AG04450 (cell line): ENCODE results near the gene VSTM4. TPM values are rescaled to one million over a fixed set of nuclear protein-coding genes. Genes with fewer than 3 reads are reported as not detected.

Experiments used
- CTCF ChIA-PET: fragments of 300-600, 350-600 bp; formaldehyde crosslinking; extraction: SDS; loops from one replicate; lab custom pipeline; 2022; ENCODE audit warnings: antibody characterized with exemption, inconsistent platforms; lab: Charles Lee
- POLR2A ChIA-PET: fragments of 350-600 bp; formaldehyde crosslinking; extraction: SDS; loops from one replicate; lab custom pipeline; 2021; ENCODE audit warnings: antibody characterized with exemption, inconsistent platforms; lab: Yijun Ruan, JAX
- DNase-seq: peaks from one replicate; pipeline ENCODE4 v3.0.0-alpha.2; 2011; ENCODE audit warnings: low read depth, low spot score
- H3K27ac ChIP-seq: one replicate; pipeline ENCODE4 v1.5.1; 2012; ENCODE audit warnings: low read depth, low read length, control low read depth
- H3K27me3 ChIP-seq: one replicate; pipeline ENCODE4 v1.6.0; 2012; ENCODE audit warnings: low read length; ENCODE audit not compliant: control insufficient read depth, insufficient read depth
- H3K4me3 ChIP-seq: 2 replicates; pipeline ENCODE4 v1.5.1; 2011; ENCODE audit warnings: mild to moderate bottlenecking, low read depth, low read length, control low read depth
- H3K9me3 ChIP-seq: 2 replicates; pipeline ENCODE4 v1.5.1; 2012; ENCODE audit warnings: low read length; ENCODE audit not compliant: control insufficient read depth, insufficient read depth
- polyA plus RNA-seq: library from polyadenylated mRNA; depleted of rRNA; stranded (reverse); fragments of >200 nt; gene quantifications from 2 replicates; pipeline ENCODE4 v1.2.3, GENCODE V29; 2011
- TF ChIP-seq, protein P1 (sequence below): IDR thresholded peaks from 2 replicates; pipeline ENCODE4 v1.5.1; 2011; ENCODE audit warnings: low read depth, low read length, control low read depth, inconsistent platforms

The VSTM4 gene
- polyA plus RNA-seq, 1 experiment = 3.6 TPM

DNA sequence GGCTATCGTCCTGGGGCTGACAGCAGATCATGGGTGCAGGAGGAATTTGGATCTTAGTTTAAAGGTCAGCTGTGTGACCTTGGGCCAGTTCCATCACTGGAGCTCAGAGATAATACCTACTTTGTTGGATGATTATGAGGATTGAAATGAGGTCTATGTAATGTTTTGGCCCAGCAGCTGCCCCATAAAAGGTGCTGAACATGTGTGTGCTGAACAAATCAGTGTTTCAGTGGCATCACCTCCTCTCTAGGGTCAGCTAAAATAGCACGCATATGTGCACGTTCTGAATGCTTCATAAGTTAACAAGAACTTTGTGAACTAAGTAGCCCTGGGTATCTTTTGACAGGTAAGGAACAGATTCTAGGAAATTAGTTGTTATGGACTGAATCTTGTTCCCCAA, 90.8 kb downstream of the VSTM4 start:
- Histone ChIP-seq H3K9me3 (no peaks in the 10 kb centered on the region), H3K4me3 (no peak overlapping the region), H3K27ac (no peak overlapping the region), H3K27me3 (no peaks in the 10 kb centered on the region)
- POLR2A ChIA-PET = interaction anchor here (1.2 kb wide), 1 partner anchor 86 kb away, joined by 4 read pairs; no protein-coding TSS in a partner anchor
- DNase-seq = no peak
- TF ChIP-seq, protein P1, sequence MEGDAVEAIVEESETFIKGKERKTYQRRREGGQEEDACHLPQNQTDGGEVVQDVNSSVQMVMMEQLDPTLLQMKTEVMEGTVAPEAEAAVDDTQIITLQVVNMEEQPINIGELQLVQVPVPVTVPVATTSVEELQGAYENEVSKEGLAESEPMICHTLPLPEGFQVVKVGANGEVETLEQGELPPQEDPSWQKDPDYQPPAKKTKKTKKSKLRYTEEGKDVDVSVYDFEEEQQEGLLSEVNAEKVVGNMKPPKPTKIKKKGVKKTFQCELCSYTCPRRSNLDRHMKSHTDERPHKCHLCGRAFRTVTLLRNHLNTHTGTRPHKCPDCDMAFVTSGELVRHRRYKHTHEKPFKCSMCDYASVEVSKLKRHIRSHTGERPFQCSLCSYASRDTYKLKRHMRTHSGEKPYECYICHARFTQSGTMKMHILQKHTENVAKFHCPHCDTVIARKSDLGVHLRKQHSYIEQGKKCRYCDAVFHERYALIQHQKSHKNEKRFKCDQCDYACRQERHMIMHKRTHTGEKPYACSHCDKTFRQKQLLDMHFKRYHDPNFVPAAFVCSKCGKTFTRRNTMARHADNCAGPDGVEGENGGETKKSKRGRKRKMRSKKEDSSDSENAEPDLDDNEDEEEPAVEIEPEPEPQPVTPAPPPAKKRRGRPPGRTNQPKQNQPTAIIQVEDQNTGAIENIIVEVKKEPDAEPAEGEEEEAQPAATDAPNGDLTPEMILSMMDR = no peak
- CTCF ChIA-PET = interaction anchor here (1.5 kb wide), 1 partner anchor 11 kb away, joined by 4 read pairs; no protein-coding TSS in a partner anchor

DNA sequence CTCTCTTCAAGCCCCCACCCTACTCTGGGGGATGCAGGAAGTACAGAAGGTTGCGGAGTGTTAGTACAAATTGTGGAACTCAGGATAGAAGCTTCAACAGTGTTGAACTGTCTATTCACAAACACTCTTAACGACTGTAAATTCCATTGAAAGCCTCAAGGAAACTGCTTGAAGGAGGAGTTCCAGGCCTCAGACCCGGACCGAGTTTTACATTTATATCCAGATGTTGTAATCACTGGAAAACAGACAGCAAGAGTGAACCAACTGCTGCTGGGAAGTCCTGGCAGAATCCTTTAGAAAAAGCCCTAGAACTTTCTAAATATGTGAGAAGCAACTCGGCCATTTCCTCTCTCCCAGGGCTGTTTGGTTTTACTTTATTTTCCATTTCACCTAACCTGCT, 91.6 kb downstream of the VSTM4 start:
- ChIA-PET CTCF (interaction anchor here (1.5 to 1.8 kb wide), 2 partner anchors 11 to 367 kb away, joined by 4 read pairs; no protein-coding TSS in a partner anchor), POLR2A (interaction anchor here (1.2 kb wide), 1 partner anchor 86 kb away, joined by 4 read pairs; no protein-coding TSS in a partner anchor)
- Histone ChIP-seq H3K4me3 (no peak overlapping the region), H3K27me3 (no peaks in the 10 kb centered on the region), H3K27ac (no peak overlapping the region), H3K9me3 (no peaks in the 10 kb centered on the region)
- peak; percentile 2 for DNase-seq
- TF ChIP-seq, protein P1 = no peak

DNA sequence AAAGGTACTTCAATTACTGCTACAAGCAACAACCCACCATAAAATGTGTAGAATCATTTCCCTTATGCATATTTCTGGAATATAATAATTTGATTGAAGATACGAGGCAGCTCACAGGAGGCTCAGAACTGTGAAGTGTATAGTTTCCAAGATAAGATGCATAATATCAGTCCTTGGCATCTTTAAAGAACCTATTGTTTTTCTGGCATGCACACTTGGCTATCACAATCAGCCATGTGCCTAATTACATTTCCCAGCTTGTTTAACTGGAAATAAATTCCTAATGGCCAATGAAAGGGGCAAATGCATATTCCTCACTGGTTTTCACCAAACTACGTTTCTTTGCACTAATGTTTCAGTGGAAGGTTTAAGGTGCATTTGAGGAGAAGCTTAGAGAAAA, 92.3 kb downstream of the VSTM4 start:
- H3K27ac ChIP-seq = no peak overlapping the region
- ChIA-PET CTCF (interaction anchor here (1.8 kb wide), 1 partner anchor 367 kb away, joined by 4 read pairs; no protein-coding TSS in a partner anchor), POLR2A (no interaction called here)
- no peaks in the 10 kb centered on the region for H3K27me3 ChIP-seq
- DNase-seq = no peak
- TF ChIP-seq, protein P1 = no peak
- H3K9me3 ChIP-seq = no peaks in the 10 kb centered on the region
- H3K4me3 ChIP-seq = no peak overlapping the region

DNA sequence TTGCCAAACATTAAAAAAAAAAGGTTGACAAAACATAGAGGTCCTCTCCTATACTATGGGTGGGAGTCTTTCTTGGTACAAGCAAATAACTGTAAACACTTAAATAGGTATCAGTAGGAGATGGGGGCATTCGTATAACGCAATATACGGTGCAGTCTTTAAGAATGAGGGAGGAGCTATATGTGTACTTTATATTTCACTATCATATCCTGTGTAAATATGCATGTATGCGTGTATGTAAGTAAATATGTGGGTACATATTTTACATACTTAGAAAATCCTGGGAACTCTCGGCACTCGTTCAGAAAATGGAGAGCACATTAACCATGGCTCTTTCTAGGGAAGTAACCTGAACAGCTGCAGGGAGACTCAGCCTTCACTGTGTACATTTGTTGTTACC, 93.6 kb downstream of the VSTM4 start:
- H3K27ac ChIP-seq = no peak overlapping the region
- no peaks in the 10 kb centered on the region for H3K9me3 ChIP-seq
- TF ChIP-seq, protein P1 = no peak
- ChIA-PET POLR2A (no interaction called here), CTCF (no interaction called here)
- no peaks in the 10 kb centered on the region for H3K27me3 ChIP-seq
- H3K4me3 ChIP-seq = no peak overlapping the region
- DNase-seq = no peak

DNA sequence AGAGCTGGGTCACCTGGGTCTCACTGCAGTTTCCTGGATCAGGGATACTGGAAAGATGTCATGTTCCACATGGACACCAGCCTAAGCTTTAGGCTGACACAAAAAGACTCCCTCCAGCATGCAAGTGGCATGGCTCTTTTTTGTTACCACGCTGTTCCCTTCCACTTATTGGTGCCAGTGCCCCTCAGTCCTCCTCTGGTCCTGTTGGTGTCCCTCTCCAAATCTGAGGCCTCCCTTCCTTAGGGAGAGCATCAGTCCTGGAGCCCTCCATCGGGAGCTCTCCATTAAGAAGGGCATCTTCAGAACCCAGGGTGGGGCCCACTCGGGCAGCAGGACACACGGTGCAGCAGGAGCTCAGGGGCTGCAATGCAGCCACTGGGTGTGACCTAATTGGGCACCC, 99.6 kb downstream of the VSTM4 start:
- Histone ChIP-seq H3K9me3 (no peaks in the 10 kb centered on the region), H3K4me3 (no peak overlapping the region), H3K27ac (no peak overlapping the region), H3K27me3 (peaks cover 8% of the 10 kb centered on the region)
- TF ChIP-seq, protein P1 = no peak
- POLR2A ChIA-PET = no interaction called here
- DNase-seq = no peak
- CTCF ChIA-PET = no interaction called here
